K562 (cell line): ENCODE results near the gene BTBD1. TPM values are rescaled to one million over a fixed set of nuclear protein-coding genes. Genes with fewer than 3 reads are reported as not detected.
A peak's percentile ranks its signal among the peaks of the same experiment; 100 is the strongest.

Experiments
- CEBPZ ChIP-seq: fragments of 150-350 bp; IDR thresholded peaks from 2 replicates; pipeline ENCODE4 v1.6.1; 2014; ENCODE audit warnings: low read depth, mild to moderate bottlenecking, low read length, borderline replicate concordance
- RBFOX2 ChIP-seq: fragments of 200-400 bp; formaldehyde crosslinking; IDR thresholded peaks from 2 replicates; pipeline ENCODE4 v1.6.1; 2017; ENCODE audit warnings: low read depth, mild to moderate bottlenecking, low read length, moderate library complexity
- RREB1 ChIP-seq: fragments of 250-450 bp; sonication (Bioruptor Pico); IDR thresholded peaks from 2 replicates; pipeline ENCODE4 v1.4.0; 2020
- ZNF318 ChIP-seq, 2 experiments: fragments of 450-650 bp; IDR thresholded peaks; 2 replicates each; pipeline ENCODE4 v1.6.1; 2016; ENCODE audit warnings: mild to moderate bottlenecking in 2 of 2, borderline replicate concordance in 1 of 2, low read depth in 1 of 2, moderate library complexity in 1 of 2
- polyA plus RNA-seq, 8 experiments: library from polyadenylated mRNA; depleted of rRNA in 4 of 8; stranded (reverse) in 5 of 8; unstranded in 3 of 8; fragments of >200 nt; fragmentation: Nextera tagmentation in 2 of 8; fragmentation: Illumina TruSeq in 1 of 8; extraction: Ambion mirVana in 2 of 8; extraction: Trizol in 1 of 8; gene quantifications; 2 replicates each; pipeline versions ENCODE4 v1.2.1 to v1.2.3, GENCODE V29; 2011 to 2014; ENCODE audit warnings: inconsistent platforms in 1 of 8, missing spikeins in 1 of 8
- total RNA-seq, 7 experiments: library from RNA; depleted of rRNA in 6 of 7; stranded (reverse); fragments of >200 nt in 6 of 7; fragmentation: Illumina TruSeq in 2 of 7; extraction: Trizol in 2 of 7; gene quantifications; 2 replicates each; pipeline versions ENCODE4 v1.2.1 to v1.2.3, GENCODE V29; 2011 to 2021; ENCODE audit warnings: low replicate concordance in 1 of 7

Gene BTBD1
- total and polyA plus RNA-seq, 9 of the 15 experiments (the other 6 are each of a cell fraction or from before 2014, with no cell fraction given) = 19.4 to 106 (median 90.4) TPM

GRCh38 chr15:83108266-83109219 lies 41.5 kb upstream of the BTBD1 start (continued):
- TF ChIP-seq ZNF318 (IDR thresholded peaks at IDR 0.05; ENCODE audit: borderline replicate concordance in 1 of 2, low read depth in 1 of 2) (peak in 1 of 2 experiments; percentile 94; a peak in 2 of 4 replicates), CEBPZ (no peak), RBFOX2 (peak; percentile 73), RREB1 (CRISPR knock-in tag) (no peak)
